Naive thymus-derived CD8-positive, alpha-beta T cell (primary cell): ENCODE measurements around the gene PRSS27. TPM values are rescaled to one million over a fixed set of nuclear protein-coding genes. Genes with fewer than 3 reads are reported as not detected.

Source experiments
- ATAC-seq, 2 donors: fragments of 150-1000 bp; cut with Tn5 transposase in 1 of 2; sonication (Bioruptor Pico), chemical (Tn5 transposase) in 1 of 2; 1 replicate in 1 of 2; 2 replicates in 1 of 2; pipeline ENCODE4 v1.10.0; 2021; ENCODE audit warnings: mild to moderate bottlenecking in 2 of 2, moderate library complexity in 2 of 2
- POLR2A ChIA-PET: fragments of 350-600 bp; sonication (Branson Sonifier 250); formaldehyde crosslinking; loops from one replicate; lab custom pipeline; 2021; ENCODE audit warnings: antibody characterized with exemption; lab: Charles Lee
- DNase-seq, 10 donors: peaks; one replicate each; pipeline versions ENCODE4 v3.0.0 to v3.0.0-alpha.2; 2020 to 2022
- H3K27ac Mint-ChIP-seq, 10 donors: one replicate each; pipeline ENCODE4 v1.8.0; 2020 to 2022; ENCODE audit warnings: mild to moderate bottlenecking in 10 of 10, mixed read lengths in 10 of 10, moderate library complexity in 4 of 10, inconsistent platforms in 1 of 10
- H3K27me3 Mint-ChIP-seq, 5 donors: one replicate each; pipeline ENCODE4 v1.8.0; 2021 to 2022; ENCODE audit warnings: mixed read lengths in 5 of 5
- H3K36me3 Mint-ChIP-seq, 3 donors: one replicate each; pipeline ENCODE4 v1.8.0; 2020 to 2022; ENCODE audit warnings: mixed read lengths in 3 of 3, mild to moderate bottlenecking in 2 of 3, inconsistent platforms in 1 of 3
- H3K4me1 Mint-ChIP-seq, 4 donors: one replicate each; pipeline ENCODE4 v1.8.0; 2021 to 2022; ENCODE audit warnings: mixed read lengths in 4 of 4
- H3K4me3 Mint-ChIP-seq, 10 donors: one replicate each; pipeline ENCODE4 v1.8.0; 2020 to 2022; ENCODE audit warnings: mild to moderate bottlenecking in 10 of 10, mixed read lengths in 10 of 10, moderate library complexity in 6 of 10, inconsistent platforms in 1 of 10
- H3K9me3 Mint-ChIP-seq, 9 donors: one replicate each; pipeline ENCODE4 v1.8.0; 2020 to 2022; ENCODE audit warnings: mixed read lengths in 9 of 9, mild to moderate bottlenecking in 3 of 9, inconsistent platforms in 1 of 9, moderate library complexity in 1 of 9
- polyA plus RNA-seq, 3 donors: library from polyadenylated mRNA; unstranded; fragments of 300-500 nt; fragmentation: Illumina TruSeq; gene quantifications; one replicate each; pipeline ENCODE4 v1.2.3, GENCODE V29; 2021
- total RNA-seq, 8 experiments: library from RNA in 2 of 8; stranded (reverse) in 2 of 8; gene quantifications; one replicate each; pipeline ENCODE4 v1.2.3 and lab custom pipeline; 2021 to 2026

PRSS27 gene
- total and polyA plus RNA-seq, 5 experiments from 2014 or later = 0.06 to 1.2 (median 0.81) TPM; not detected in 2

DNA sequence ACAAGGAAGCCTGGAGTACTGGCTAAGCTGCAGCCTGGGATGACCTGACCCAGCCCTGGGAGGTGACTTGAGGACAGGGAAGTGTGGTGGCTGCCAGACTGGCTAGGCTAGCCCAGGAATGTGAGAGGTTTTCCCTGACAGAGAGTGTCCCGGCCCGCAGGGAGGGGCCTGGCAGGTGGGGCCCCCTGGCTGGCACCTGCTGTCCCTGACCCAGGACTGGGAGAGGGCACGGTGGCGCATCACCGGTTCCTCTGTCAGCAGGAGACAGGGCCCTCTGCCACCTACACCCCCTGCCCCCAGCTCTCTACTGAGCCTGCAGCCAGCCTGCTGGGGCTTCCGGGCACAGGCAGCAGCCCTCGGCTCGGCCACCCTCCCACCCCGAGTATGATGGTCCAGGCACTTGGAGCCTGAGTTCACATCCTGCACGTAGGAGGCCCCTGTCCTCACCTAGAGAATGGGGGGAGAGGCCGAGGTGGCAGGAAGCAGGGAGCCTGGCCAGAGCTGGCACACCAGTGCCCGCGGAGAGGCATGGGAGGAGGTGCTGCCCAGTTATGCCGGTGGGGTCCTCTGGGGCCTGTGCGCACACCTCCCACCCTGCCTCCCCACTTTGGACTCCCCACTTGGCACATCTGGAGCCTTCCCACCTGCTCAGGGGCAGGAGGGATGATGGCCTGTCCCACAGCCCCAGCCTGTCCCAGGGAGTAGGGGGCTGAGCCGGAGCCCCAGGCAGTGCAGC, 528 bp downstream of the PRSS27 start:
- no peak for ATAC-seq
- H3K4me3 Mint-ChIP-seq = peak overlapping the region in 4 of 10 donors; percentile 39 to 71 (median 50)
- H3K27ac Mint-ChIP-seq = no peak overlapping the region

DNA sequence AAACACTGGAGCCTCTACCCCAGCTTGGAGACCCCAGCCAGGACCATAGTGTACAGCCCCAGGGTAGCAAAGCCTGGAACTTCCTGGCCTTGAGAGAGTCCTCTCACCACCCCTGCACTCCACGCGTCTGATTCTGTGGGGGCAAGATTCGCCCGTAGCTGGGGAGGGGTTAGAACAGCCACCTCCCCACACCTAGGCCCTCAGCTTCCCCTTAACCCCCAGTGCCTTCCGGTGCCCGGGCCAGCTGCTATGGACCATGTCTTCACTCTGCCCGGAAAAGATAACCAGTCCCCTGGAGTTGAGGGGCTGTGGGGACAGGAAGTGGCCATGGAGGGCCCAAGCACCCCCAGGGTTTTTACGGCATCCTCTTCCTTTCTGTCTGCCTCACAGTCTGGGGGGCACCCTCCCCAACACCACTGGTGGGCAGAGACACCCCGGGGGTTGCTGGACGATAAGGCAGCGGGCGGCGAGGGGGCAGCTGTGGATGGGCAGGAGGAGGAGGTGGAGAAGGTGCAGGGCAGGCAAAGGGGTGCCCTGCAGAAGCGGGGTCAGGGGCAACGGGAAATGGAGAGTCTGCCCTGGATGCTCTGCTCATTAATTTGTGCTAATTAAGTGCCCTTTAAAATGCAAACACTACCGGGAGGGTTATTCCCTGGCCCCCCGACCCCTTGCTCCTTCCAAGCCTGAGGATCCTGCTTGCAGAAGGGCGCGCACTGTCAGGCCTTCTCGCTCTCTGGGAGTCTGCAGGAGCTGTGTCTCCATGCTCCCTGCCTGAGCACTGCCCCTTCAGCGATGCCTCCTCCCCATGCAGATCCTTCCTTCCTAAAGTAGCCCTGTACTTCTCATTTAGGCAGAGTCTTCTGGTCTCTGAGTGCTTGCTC, 2.4 kb downstream of the PRSS27 start:
- Mint-ChIP-seq H3K9me3 (no peaks in the 10 kb centered on the region), H3K4me1 (peaks cover 6 to 20% (median 12%) of the 10 kb centered on the region in 4 donors), H3K4me3 (peak overlapping the region in 1 of 10 donors; percentile 41), H3K36me3 (no peaks in the 10 kb centered on the region), H3K27ac (peak overlapping the region in 1 of 10 donors; percentile 48), H3K27me3 (peaks cover 0 to 3% (median 0%) of the 10 kb centered on the region in 5 donors)
- ATAC-seq = no peak
- POLR2A ChIA-PET = interaction anchor here (0.8 kb wide), 1 partner anchor 70 kb away, joined by 3 read pairs; the partner anchor contains the start of gene PRSS33
- no peak for DNase-seq

More for the DNA sequence above, 528 bp downstream of the PRSS27 start:
- peaks cover under 1 to 6% (median 4%) of the 10 kb centered on the region in 5 donors for H3K27me3 Mint-ChIP-seq
- H3K36me3 Mint-ChIP-seq = no peaks in the 10 kb centered on the region
- POLR2A ChIA-PET = interaction anchor here (1.1 to 1.4 kb wide), 2 partner anchors 37 to 59 kb away, joined by 4 to 7 read pairs; partner anchors contain the start of gene KCTD5
- no peaks in the 10 kb centered on the region for H3K9me3 Mint-ChIP-seq
- peaks cover 4 to 19% (median 12%) of the 10 kb centered on the region in 4 donors for H3K4me1 Mint-ChIP-seq
- no peak for DNase-seq

DNA sequence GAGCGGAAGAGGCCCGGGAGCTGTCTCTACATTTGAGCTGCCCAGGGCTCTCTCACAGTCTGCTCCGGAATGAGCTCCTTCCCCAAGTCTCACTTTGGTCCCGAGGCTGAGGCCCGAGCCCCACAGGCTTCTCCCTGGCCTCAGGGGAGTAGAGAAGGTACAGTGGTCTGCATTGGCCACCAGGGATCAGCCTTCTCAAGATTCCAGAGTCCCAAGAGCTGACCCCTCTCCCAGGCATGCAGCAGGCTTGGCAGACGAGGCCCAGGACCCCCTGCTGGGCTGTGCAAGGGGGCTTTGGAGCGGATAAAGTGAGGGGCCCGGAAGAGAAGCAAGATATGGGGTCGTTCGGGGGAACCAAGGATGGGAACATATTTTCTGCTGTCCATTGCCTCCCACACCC, 3.1 kb downstream of the PRSS27 start:
- DNase-seq (no peak), ATAC-seq (no peak)
- no peak overlapping the region for H3K4me3 Mint-ChIP-seq
- peaks cover 0 to 5% (median 0%) of the 10 kb centered on the region in 5 donors for H3K27me3 Mint-ChIP-seq
- POLR2A ChIA-PET = no interaction called here
- no peaks in the 10 kb centered on the region for H3K9me3 Mint-ChIP-seq
- H3K4me1 Mint-ChIP-seq = peaks cover 6 to 18% (median 12%) of the 10 kb centered on the region in 4 donors
- no peak overlapping the region for H3K27ac Mint-ChIP-seq
- H3K36me3 Mint-ChIP-seq = no peaks in the 10 kb centered on the region

DNA sequence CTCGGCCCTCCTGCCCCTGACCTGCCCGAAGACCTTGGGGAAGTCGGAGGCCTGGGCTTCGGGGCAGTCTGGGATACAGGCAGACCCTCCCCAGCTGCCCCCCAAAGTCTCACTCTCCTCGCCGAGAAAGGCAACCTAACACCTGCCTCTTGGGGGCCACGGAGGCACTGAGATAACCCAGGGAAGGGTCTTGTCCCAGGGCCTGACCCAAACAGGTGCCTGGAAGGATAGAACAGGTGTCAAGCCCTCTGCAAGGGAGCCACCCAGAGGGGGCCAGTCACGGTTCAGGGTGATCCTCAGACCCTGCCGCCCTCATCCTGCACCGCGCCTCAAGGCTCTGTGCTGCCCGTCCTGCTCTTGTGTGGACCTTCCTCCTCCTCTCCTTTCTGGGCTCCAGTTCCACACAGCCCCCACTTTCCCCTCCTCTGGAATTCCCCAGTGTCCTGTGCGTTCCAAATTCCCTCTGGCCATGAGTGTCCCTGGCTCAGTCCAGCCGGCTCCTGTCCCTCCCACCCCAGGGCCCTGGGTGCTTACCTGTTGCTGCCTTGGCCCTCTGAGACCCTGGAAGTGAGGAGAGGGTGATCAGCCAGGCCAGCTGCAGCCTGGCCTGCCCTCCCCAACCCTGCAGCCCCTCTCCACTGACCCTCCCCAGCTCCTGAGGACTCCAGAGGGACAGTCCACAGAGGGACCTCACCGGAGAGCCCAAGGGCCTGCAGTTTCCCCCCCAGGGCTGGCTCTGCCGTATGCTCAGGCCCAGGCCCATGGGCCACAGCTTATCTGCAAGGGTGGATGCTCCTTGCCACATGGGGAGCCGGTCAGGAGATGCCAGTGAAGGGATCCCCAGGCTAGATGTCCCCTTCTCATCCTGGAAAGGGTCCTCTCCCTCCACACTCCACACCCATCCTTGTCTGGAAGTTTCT, 3.8 kb downstream of the PRSS27 start:
- no peaks in the 10 kb centered on the region for H3K9me3 Mint-ChIP-seq
- no peak for DNase-seq
- H3K4me1 Mint-ChIP-seq = peaks cover 4 to 18% (median 11%) of the 10 kb centered on the region in 4 donors
- no peaks in the 10 kb centered on the region for H3K36me3 Mint-ChIP-seq
- no peak for ATAC-seq
- H3K27ac Mint-ChIP-seq = no peak overlapping the region
- H3K4me3 Mint-ChIP-seq = peak overlapping the region in 7 of 10 donors; percentile 14 to 56 (median 42)
- H3K27me3 Mint-ChIP-seq = peaks cover 0 to 5% (median 0%) of the 10 kb centered on the region in 5 donors
- POLR2A ChIA-PET = no interaction called here

DNA sequence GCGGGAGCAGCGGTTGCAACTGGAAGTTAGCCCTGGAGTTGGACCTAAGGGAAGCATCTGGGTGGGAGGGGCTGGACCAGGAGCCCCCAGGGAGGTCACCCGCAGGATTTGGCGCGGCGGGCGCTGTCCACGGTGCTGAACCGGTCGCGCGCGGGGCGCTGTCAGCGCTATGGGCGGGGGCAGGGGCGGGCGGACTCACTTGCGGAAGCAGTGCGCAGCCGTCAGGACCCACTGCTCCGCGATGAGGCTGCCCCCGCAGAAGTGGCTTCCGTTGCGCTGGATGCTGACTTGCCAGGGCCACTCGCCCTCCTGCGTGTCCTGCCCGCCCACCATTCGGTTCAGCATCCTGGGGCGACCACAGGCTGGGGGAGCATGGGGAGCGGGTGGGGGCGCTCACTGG, 4.5 kb downstream of the PRSS27 start:
- ATAC-seq = peak; percentile 98
- H3K27ac Mint-ChIP-seq = peak overlapping the region in 1 of 10 donors; percentile 40
- POLR2A ChIA-PET = no interaction called here
- peaks cover 4 to 18% (median 12%) of the 10 kb centered on the region in 4 donors for H3K4me1 Mint-ChIP-seq
- H3K4me3 Mint-ChIP-seq = peak overlapping the region in 4 of 10 donors; percentile 27 to 54 (median 42)
- no peaks in the 10 kb centered on the region for H3K36me3 Mint-ChIP-seq
- DNase-seq = peak; percentile 77 to 93 (median 84)
- H3K9me3 Mint-ChIP-seq = no peaks in the 10 kb centered on the region
- peaks cover 0 to 5% (median 0%) of the 10 kb centered on the region in 5 donors for H3K27me3 Mint-ChIP-seq

DNA sequence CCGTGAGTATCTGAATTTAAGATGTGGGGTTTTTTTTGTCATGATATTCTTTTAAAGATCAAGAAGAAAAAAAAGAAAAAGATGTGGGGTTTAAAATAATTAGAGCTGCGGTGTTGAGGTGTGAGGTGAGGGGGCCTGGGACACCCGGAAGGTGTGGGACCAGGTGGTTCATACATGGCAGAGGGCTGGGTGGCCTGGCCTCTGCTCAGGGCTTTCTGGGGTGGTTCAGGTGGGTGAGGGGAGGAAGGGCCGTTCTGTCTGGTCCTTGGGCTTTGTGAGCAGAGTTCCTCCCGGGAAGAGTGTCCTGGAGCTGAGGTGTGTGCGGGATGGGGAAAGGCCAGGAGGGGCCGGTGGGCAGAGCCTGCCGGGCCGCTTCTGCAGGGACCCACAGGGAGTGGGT, 5.0 kb downstream of the PRSS27 start:
- peaks cover 4 to 18% (median 12%) of the 10 kb centered on the region in 4 donors for H3K4me1 Mint-ChIP-seq
- ATAC-seq (no peak), DNase-seq (no peak)
- no peaks in the 10 kb centered on the region for H3K36me3 Mint-ChIP-seq
- H3K9me3 Mint-ChIP-seq = no peaks in the 10 kb centered on the region
- H3K27ac Mint-ChIP-seq = peak overlapping the region in 1 of 10 donors; percentile 43
- POLR2A ChIA-PET = no interaction called here
- peak overlapping the region in 2 of 10 donors; percentile 16 to 21 for H3K4me3 Mint-ChIP-seq
- peaks cover 0 to 5% (median 0%) of the 10 kb centered on the region in 5 donors for H3K27me3 Mint-ChIP-seq

DNA sequence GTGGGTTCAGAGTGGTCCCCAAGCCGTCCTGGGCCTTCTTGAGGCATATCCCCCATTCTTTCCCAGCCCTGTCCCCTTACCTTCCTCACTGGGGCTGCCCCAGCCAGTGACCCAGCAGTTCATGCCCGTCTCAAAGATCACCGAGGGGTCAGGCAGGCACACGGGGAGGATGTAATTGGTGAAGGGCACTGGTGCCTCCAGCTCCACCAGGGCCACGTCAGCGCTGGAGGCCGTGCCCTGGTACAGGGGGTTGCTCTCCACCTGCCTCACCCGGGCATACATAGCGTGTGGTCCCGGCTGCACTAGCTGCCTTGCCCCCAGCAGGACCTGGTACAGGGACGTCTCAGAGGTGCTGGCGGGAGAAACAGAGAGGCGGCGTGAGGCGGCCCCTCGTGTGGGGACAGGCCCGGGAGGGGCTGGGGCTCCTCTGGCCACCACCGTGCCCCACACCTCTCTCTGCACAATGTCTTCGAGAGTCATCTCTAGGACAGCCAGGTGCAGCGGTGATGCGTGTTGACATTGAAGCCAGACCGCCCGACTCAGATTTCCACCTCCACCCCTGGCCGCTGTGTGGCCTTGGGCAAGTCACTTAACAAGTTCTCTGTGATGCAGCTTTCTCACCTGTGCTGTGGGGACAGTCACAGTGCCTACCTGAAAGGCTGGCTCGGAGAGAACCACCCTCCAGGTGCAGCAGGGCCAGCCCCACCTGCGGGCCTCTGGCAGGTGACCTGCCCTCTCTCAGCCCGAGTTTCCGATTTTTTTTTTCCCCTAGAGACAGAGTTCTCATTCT, 5.8 kb downstream of the PRSS27 start:
- Mint-ChIP-seq H3K4me1 (peaks cover 4 to 18% (median 12%) of the 10 kb centered on the region in 4 donors), H3K4me3 (no peak overlapping the region), H3K9me3 (no peaks in the 10 kb centered on the region), H3K27ac (no peak overlapping the region), H3K27me3 (peaks cover 0 to 5% (median 0%) of the 10 kb centered on the region in 5 donors), H3K36me3 (no peaks in the 10 kb centered on the region)
- ATAC-seq (no peak), DNase-seq (no peak)
- POLR2A ChIA-PET = no interaction called here

DNA sequence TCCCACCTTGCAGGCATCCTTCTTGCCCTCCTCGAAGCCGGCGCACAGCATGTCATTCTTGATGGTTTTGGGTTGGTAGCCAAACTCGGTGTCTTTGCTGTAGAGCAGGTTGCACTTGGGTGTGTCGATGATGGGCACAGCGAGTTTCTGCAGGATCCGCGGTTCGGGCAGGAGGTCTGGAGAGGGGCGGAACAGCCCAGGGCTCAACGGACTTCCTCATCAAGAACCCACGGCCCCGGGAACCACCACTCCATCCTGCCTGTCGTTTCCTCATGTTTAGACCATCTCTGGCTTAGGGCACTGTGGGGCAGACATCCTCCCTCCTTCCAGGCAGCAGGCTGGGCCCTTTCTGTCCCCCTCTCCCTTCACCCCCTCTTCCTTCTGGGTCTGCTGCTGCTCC, 6.5 kb downstream of the PRSS27 start:
- H3K27me3 Mint-ChIP-seq = peaks cover 0 to 5% (median 0%) of the 10 kb centered on the region in 5 donors
- ATAC-seq (no peak), DNase-seq (no peak)
- POLR2A ChIA-PET = no interaction called here
- H3K9me3 Mint-ChIP-seq = no peaks in the 10 kb centered on the region
- peaks cover 4 to 18% (median 12%) of the 10 kb centered on the region in 4 donors for H3K4me1 Mint-ChIP-seq
- H3K27ac Mint-ChIP-seq = no peak overlapping the region
- no peak overlapping the region for H3K4me3 Mint-ChIP-seq
- peaks cover 0 to 2% (median 0%) of the 10 kb centered on the region in 3 donors for H3K36me3 Mint-ChIP-seq

DNA sequence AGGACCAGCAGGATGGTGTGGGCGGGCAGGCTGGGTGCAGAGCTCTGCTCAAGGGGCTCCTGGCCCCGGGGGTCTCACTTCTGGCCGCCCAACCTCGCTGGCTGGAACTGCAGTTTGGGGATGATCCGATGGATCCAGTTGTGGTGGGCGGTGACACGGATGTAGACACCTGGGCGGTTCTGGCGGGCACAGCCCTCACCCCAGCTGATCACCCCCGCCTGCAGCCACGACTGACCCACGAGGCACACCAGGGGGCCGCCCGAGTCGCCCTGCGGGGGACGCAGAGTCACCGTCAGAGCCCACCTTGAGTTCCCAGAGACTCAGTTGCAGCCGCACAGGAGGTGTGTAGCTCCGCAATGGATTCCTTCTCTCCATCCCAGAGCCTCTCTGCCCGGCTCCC, 7.5 kb downstream of the PRSS27 start:
- Mint-ChIP-seq H3K4me1 (peaks cover 4 to 18% (median 11%) of the 10 kb centered on the region in 4 donors), H3K27ac (no peak overlapping the region)
- POLR2A ChIA-PET = no interaction called here

DNA sequence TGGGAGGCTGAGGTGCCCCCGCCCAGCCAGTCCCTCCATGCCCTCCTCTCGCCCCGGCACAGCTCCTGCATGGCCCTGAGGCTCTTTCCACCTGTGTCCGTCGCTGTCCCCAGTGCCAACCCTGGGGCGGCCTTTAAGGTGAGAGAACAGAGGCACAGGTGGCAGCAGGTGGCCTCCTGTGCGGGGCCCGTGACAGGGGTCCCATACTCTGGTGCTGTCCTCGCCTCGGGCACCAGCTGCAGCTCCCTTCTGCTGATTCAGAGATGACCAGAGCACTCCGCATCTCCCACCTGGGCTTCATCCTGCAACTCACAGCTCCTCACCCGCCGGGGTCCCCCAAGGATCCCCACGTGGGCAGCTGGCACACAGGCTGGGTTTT, 8.0 kb downstream of the PRSS27 start:
- Mint-ChIP-seq H3K27ac (no peak overlapping the region), H3K4me3 (no peak overlapping the region), H3K4me1 (peaks cover 4 to 18% (median 11%) of the 10 kb centered on the region in 4 donors), H3K36me3 (peaks cover 0 to 14% (median 5%) of the 10 kb centered on the region in 3 donors), H3K9me3 (no peaks in the 10 kb centered on the region), H3K27me3 (peaks cover 0 to 5% (median 0%) of the 10 kb centered on the region in 5 donors)
- no peak for ATAC-seq
- POLR2A ChIA-PET = no interaction called here
- no peak for DNase-seq

More for the DNA sequence above, 7.5 kb downstream of the PRSS27 start:
- ATAC-seq (no peak), DNase-seq (no peak)
- Mint-ChIP-seq H3K9me3 (no peaks in the 10 kb centered on the region), H3K27me3 (peaks cover 0 to 5% (median 0%) of the 10 kb centered on the region in 5 donors), H3K4me3 (no peak overlapping the region), H3K36me3 (peaks cover 0 to 10% (median 5%) of the 10 kb centered on the region in 3 donors)

DNA sequence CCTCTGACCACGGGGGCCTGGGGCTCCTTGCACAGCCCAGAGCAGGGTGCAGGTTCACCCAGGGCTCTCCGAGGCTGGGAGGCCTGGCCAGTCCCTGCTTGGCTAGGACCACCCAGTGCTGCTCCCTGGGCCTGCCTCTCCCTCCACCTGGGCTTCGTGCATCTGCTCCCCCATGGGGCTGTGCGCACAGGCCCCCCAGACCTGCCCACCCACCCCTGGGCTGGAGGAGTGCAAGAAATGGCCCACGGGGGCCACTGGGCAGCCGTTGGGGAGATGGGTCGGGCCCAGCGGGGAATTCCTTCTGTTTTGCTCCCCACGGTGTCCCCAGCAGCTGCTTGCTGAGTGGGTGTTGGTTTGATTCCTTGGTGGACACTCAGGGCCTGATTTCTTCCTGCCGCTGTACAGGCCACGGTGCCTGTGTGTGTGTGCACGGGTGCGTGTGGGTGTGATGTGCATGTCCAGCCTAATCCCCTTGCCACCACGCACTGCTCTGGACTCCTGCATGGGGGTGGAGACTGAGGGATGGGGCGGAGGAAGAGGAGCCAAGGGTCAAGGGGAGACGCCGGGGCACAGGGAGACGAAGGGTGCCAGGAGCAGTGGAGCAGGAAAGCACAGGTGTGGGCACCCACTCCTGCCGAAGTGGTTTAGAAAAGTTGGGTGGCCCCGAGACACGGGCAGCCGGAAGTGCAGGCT, 8.5 kb downstream of the PRSS27 start:
- H3K27me3 Mint-ChIP-seq = peaks cover 0 to 5% (median 0%) of the 10 kb centered on the region in 5 donors
- no peak overlapping the region for H3K27ac Mint-ChIP-seq
- H3K36me3 Mint-ChIP-seq = peaks cover 0 to 14% (median 5%) of the 10 kb centered on the region in 3 donors
- no peak for ATAC-seq
- peaks cover 4 to 17% (median 11%) of the 10 kb centered on the region in 4 donors for H3K4me1 Mint-ChIP-seq
- no peaks in the 10 kb centered on the region for H3K9me3 Mint-ChIP-seq
- no peak overlapping the region for H3K4me3 Mint-ChIP-seq
- POLR2A ChIA-PET = no interaction called here
- DNase-seq = no peak
